Cardiac muscle cell (in vitro differentiated cells and primary cell): ENCODE results near the gene YWHAG. TPM values are rescaled to one million over a fixed set of nuclear protein-coding genes. Genes with fewer than 3 reads are reported as not detected.
"Not testable (repeated sequence)": the region's sequence is repeated elsewhere in the genome, so short reads cannot be mapped to it uniquely, and the experiment has no call there.

Source experiments
- DNase-seq, 2 donors: peaks; one replicate each; pipeline versions ENCODE4 v3.0.0 to v3.0.0-alpha.2; 2010 to 2017; ENCODE audit warnings: low read depth in 1 of 2, low spot score in 1 of 2
- H3K27ac ChIP-seq: fragments of 200-600 bp; sonication (generic); 2 replicates; pipeline ENCODE4 v1.5.1; 2016
- H3K27me3 ChIP-seq: fragments of 200-600 bp; sonication (generic); 2 replicates; pipeline ENCODE4 v1.6.0; 2016; ENCODE audit warnings: control low read depth
- H3K36me3 ChIP-seq: fragments of 200-600 bp; sonication (generic); 2 replicates; pipeline ENCODE4 v1.5.1; 2016; ENCODE audit warnings: control low read depth
- H3K4me1 ChIP-seq: fragments of 200-600 bp; sonication (generic); 2 replicates; pipeline ENCODE4 v1.8.1; 2017; ENCODE audit warnings: low read depth, mild to moderate bottlenecking, mixed run types
- H3K4me3 ChIP-seq: fragments of 200-600 bp; sonication (generic); 2 replicates; pipeline ENCODE4 v1.5.1; 2016; ENCODE audit warnings: mild to moderate bottlenecking
- H3K9me3 ChIP-seq: fragments of 200-600 bp; sonication (generic); 2 replicates; pipeline ENCODE4 v1.5.1; 2017; ENCODE audit warnings: low read depth, mild to moderate bottlenecking, control low read depth
- CTCF ChIP-seq: IDR thresholded peaks from 2 replicates; pipeline ENCODE4 v1.5.1; 2012; ENCODE audit warnings: low read depth, mild to moderate bottlenecking, low read length
- polyA plus RNA-seq: library from polyadenylated mRNA; unstranded; fragments of >200 nt; fragmentation: Nextera tagmentation; extraction: Ambion mirVana; gene quantifications from 2 replicates; pipeline ENCODE4 v1.2.1, GENCODE V29; 2016
- total RNA-seq: library from RNA; depleted of rRNA; stranded (reverse); fragments of >200 nt; gene quantifications from 2 replicates; pipeline ENCODE4 v1.2.3, GENCODE V29; 2016

YWHAG gene
- total and polyA plus RNA-seq, 2 experiments from 2014 or later: 25.0 to 97.9 TPM

- no peak overlapping the region for H3K4me3 ChIP-seq
- peaks cover 15% of the 10 kb centered on the region for H3K4me1 ChIP-seq
- no peaks in the 10 kb centered on the region for H3K36me3 ChIP-seq
- TF ChIP-seq CTCF: no peak
- H3K9me3 ChIP-seq: no peaks in the 10 kb centered on the region
- no peak for DNase-seq
- no peak overlapping the region for H3K27ac ChIP-seq
- no peaks in the 10 kb centered on the region for H3K27me3 ChIP-seq
Observed at GRCh38 chr7:76310102-76310957, 48.5 kb downstream of the YWHAG start.

GRCh38 chr7:76309341-76310101 is 49.3 kb downstream of the YWHAG start:
- H3K27me3 ChIP-seq, DNase-seq, H3K4me3 ChIP-seq, H3K9me3 ChIP-seq, H3K27ac ChIP-seq, H3K36me3 ChIP-seq: not testable (repeated sequence)
- H3K4me1 ChIP-seq: peaks cover 15% of the 10 kb centered on the region

DNA sequence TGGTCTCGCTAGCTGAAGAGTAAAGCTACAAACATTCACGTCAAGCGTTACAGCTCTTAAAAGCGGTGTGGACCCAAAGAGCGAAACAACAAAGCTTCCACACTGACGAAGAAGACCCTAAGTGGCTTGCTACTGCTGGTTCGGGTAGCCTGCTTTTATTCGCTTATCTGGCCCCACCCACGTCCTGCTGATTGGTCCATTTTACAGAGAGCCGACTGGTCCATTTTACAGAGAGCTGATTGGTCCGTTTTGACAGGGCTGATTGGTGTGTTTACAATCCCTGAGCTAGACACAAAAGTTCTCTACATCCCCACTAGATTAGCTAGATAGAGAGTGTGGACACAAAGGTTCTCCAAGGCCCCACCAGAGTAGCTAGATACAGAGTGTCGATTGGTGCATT is 49.9 kb downstream of the YWHAG start:
- not testable (repeated sequence) for H3K27ac ChIP-seq, H3K4me3 ChIP-seq, H3K9me3 ChIP-seq, H3K36me3 ChIP-seq, DNase-seq, H3K27me3 ChIP-seq
- H3K4me1 ChIP-seq: peaks cover 15% of the 10 kb centered on the region

- peak in 1 of 2 donors; percentile 25 for DNase-seq
- H3K4me3 ChIP-seq: no peak overlapping the region
Observed at GRCh38 chr7:76304888-76305375, 53.9 kb downstream of the YWHAG start.

DNA sequence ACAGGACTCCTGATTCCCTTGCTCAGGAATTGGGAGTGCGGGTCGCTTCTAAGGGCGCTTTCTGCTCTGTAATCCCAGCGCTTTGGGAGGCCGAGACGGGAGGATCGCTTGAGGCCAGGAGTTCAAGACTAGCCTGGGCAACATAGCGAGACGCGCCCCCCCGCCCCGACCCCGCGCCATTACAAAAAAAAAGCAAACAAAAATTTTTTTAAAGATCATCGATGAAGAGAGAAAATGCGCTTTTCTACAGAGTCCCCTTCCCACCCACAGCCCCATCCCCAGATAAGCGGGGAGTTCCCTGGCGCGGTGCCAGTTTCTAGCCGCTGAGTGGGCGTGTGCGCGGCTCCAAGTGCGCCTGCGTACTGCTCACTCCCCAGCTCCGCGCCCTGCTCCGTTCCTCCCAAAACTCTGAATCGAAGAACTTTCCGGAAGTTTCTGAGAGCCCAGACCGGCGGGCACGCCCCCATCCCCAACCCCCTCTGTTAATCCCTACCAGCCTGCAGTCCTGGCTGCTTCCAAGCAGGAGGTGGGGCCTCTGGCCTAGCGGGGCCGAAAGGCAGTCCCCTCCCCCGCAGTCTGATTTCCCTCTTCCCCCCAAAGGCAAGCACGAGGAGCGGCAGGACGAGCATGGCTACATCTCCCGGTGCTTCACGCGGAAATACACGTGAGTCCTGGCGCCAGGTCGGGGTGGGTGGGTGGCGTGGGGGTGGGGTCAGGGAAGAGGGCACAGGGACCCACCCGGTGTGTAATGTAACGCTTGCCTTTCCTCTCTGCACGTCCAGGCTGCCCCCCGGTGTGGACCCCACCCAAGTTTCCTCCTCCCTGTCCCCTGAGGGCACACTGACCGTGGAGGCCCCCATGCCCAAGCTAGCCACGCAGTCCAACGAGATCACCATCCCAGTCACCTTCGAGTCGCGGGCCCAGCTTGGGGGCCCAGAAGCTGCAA is 55.3 kb downstream of the YWHAG start:
- TF ChIP-seq CTCF: no peak
- peaks cover 5% of the 10 kb centered on the region for H3K36me3 ChIP-seq
- H3K4me3 ChIP-seq: peak overlapping the region; percentile 65
- no peaks in the 10 kb centered on the region for H3K9me3 ChIP-seq
- DNase-seq: peak; percentile 92 to 97
- peaks cover 15% of the 10 kb centered on the region for H3K4me1 ChIP-seq
- no peaks in the 10 kb centered on the region for H3K27me3 ChIP-seq
- peak overlapping the region; percentile 91 for H3K27ac ChIP-seq

More at GRCh38 chr7:76304888-76305375, 53.9 kb downstream of the YWHAG start:
- Histone ChIP-seq H3K4me1 (peaks cover 15% of the 10 kb centered on the region), H3K27ac (peak overlapping the region; percentile 54), H3K9me3 (no peaks in the 10 kb centered on the region), H3K27me3 (no peaks in the 10 kb centered on the region), H3K36me3 (peaks cover 5% of the 10 kb centered on the region)
- TF ChIP-seq CTCF: no peak
